ENCODE data around the gene CELF2. TPM values are rescaled to one million over a fixed set of nuclear protein-coding genes. Genes with fewer than 3 reads are reported as not detected.
A peak's percentile ranks its signal among the peaks of the same experiment; 100 is the strongest.

Gene CELF2
- polyA plus RNA-seq, 1 donor from 2014 or later: 55.5 TPM

GRCh38 chr10:11264296-11265048, 246.8 kb downstream of the CELF2 start:
- Histone ChIP-seq H3K27ac (ENCODE audit: low read length) (peak overlapping the region; percentile 84), H3K79me2 (replicated peaks; ENCODE audit: insufficient read depth, low read length) (peaks cover 3% of the 10 kb centered on the region)

GRCh38 chr10:11265484-11265883, 247.8 kb downstream of the CELF2 start:
- Histone ChIP-seq H3K36me3 (ENCODE audit: insufficient read depth, low read length) (peaks cover 7% of the 10 kb centered on the region), H3K79me2 (replicated peaks; ENCODE audit: insufficient read depth, low read length) (peaks cover 3% of the 10 kb centered on the region), H3K9ac (ENCODE audit: low read length) (peak overlapping the region; percentile 27), H3K9me3 (ENCODE audit: low read length) (no peaks in the 10 kb centered on the region), H3K9me2 (ENCODE audit: insufficient read depth, low read length) (no peaks in the 10 kb centered on the region), H3K27ac (ENCODE audit: low read length) (peak overlapping the region; percentile 84), H4K20me1 (ENCODE audit: insufficient read depth) (no peaks in the 10 kb centered on the region), H3K4me3 (ENCODE audit: low read length) (peak overlapping the region; percentile 30), H3K4me2 (ENCODE audit: low read length) (no peak overlapping the region), H2AFZ (ENCODE audit: low read depth, low read length) (no peak overlapping the region), H3K27me3 (ENCODE audit: insufficient read depth, low read depth, low read length) (no peaks in the 10 kb centered on the region), H3F3A (ENCODE audit: insufficient read depth, low read length, poor library complexity, severe bottlenecking) (no peaks in the 10 kb centered on the region)
- no peak for TF ChIP-seq SMC3 (conservative IDR thresholded peaks at IDR 0.05; ENCODE audit: poor library complexity)
- no peak for TF ChIP-seq POLR2AphosphoS5 (IDR thresholded peaks at IDR 0.05)
- no peak for TF ChIP-seq CTCF (IDR thresholded peaks at IDR 0.05; ENCODE audit: poor library complexity, severe bottlenecking)
- no peak for TF ChIP-seq MXI1 (conservative IDR thresholded peaks at IDR 0.05; ENCODE audit: poor library complexity, severe bottlenecking)
- TF ChIP-seq TAF1 (IDR thresholded peaks at IDR 0.05; ENCODE audit: low read depth): no peak
- TF ChIP-seq, protein P1, sequence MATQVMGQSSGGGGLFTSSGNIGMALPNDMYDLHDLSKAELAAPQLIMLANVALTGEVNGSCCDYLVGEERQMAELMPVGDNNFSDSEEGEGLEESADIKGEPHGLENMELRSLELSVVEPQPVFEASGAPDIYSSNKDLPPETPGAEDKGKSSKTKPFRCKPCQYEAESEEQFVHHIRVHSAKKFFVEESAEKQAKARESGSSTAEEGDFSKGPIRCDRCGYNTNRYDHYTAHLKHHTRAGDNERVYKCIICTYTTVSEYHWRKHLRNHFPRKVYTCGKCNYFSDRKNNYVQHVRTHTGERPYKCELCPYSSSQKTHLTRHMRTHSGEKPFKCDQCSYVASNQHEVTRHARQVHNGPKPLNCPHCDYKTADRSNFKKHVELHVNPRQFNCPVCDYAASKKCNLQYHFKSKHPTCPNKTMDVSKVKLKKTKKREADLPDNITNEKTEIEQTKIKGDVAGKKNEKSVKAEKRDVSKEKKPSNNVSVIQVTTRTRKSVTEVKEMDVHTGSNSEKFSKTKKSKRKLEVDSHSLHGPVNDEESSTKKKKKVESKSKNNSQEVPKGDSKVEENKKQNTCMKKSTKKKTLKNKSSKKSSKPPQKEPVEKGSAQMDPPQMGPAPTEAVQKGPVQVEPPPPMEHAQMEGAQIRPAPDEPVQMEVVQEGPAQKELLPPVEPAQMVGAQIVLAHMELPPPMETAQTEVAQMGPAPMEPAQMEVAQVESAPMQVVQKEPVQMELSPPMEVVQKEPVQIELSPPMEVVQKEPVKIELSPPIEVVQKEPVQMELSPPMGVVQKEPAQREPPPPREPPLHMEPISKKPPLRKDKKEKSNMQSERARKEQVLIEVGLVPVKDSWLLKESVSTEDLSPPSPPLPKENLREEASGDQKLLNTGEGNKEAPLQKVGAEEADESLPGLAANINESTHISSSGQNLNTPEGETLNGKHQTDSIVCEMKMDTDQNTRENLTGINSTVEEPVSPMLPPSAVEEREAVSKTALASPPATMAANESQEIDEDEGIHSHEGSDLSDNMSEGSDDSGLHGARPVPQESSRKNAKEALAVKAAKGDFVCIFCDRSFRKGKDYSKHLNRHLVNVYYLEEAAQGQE (IDR thresholded peaks at IDR 0.05; ENCODE audit: borderline replicate concordance): no peak
- no peak for TF ChIP-seq EP300 (conservative IDR thresholded peaks at IDR 0.05; ENCODE audit: poor library complexity, severe bottlenecking)
- no peak for TF ChIP-seq RAD21 (conservative IDR thresholded peaks at IDR 0.05)

More at GRCh38 chr10:11264296-11265048, 246.8 kb downstream of the CELF2 start:
- Histone ChIP-seq H3K9ac (ENCODE audit: low read length) (peak overlapping the region; percentile 27), H3K27me3 (ENCODE audit: insufficient read depth, low read depth, low read length) (no peaks in the 10 kb centered on the region), H3K4me2 (ENCODE audit: low read length) (peak overlapping the region; percentile 44), H3K36me3 (ENCODE audit: insufficient read depth, low read length) (peaks cover 7% of the 10 kb centered on the region), H3K4me3 (ENCODE audit: low read length) (peak overlapping the region; percentile 30), H4K20me1 (ENCODE audit: insufficient read depth) (no peaks in the 10 kb centered on the region), H2AFZ (ENCODE audit: low read depth, low read length) (no peak overlapping the region), H3F3A (ENCODE audit: insufficient read depth, low read length, poor library complexity, severe bottlenecking) (no peaks in the 10 kb centered on the region), H3K9me2 (ENCODE audit: insufficient read depth, low read length) (no peaks in the 10 kb centered on the region), H3K9me3 (ENCODE audit: low read length) (no peaks in the 10 kb centered on the region)
- TF ChIP-seq, protein P1 (IDR thresholded peaks at IDR 0.05; ENCODE audit: borderline replicate concordance): no peak
- peak; percentile 33 for TF ChIP-seq RAD21 (conservative IDR thresholded peaks at IDR 0.05)
- peak; percentile 72 for TF ChIP-seq MXI1 (conservative IDR thresholded peaks at IDR 0.05; ENCODE audit: poor library complexity, severe bottlenecking)
- TF ChIP-seq TAF1 (IDR thresholded peaks at IDR 0.05; ENCODE audit: low read depth): no peak
- no peak for TF ChIP-seq EZH2 (IDR thresholded peaks at IDR 0.05; ENCODE audit: borderline replicate concordance, insufficient read depth, low read length, poor library complexity, severe bottlenecking)
- peak; percentile 48 for TF ChIP-seq POLR2AphosphoS5 (IDR thresholded peaks at IDR 0.05)
- TF ChIP-seq SMC3 (conservative IDR thresholded peaks at IDR 0.05; ENCODE audit: poor library complexity): peak; percentile 36
- TF ChIP-seq EP300 (conservative IDR thresholded peaks at IDR 0.05; ENCODE audit: poor library complexity, severe bottlenecking): peak; percentile 54
- peak; percentile 22 for TF ChIP-seq CTCF (IDR thresholded peaks at IDR 0.05; ENCODE audit: poor library complexity, severe bottlenecking)
